Liver (tissue), 3 donors: ENCODE measurements around the gene AMPD3.

Experiments used
- ATF3 ChIP-seq: IDR thresholded peaks from 2 replicates; pipeline ENCODE4 v1.6.1; 2016; ENCODE audit warnings: antibody characterized with exemption
- CTCF ChIP-seq: fragments of 150-350 bp; IDR thresholded peaks from 2 replicates; pipeline ENCODE4 v1.5.1; 2017; ENCODE audit warnings: improper control_type of control experiment, low read depth, low read length; ENCODE audit not compliant: missing input control
- EGR1 ChIP-seq, 2 donors: IDR thresholded peaks; 2 replicates each; pipeline ENCODE4 v1.6.1; 2016 to 2018; ENCODE audit warnings: antibody characterized with exemption in 2 of 2, low read depth in 2 of 2
- FOXA1 ChIP-seq: IDR thresholded peaks from 2 replicates; pipeline ENCODE4 v1.6.1; 2016; ENCODE audit warnings: antibody characterized with exemption
- GABPA ChIP-seq, 2 donors: IDR thresholded peaks in 1 of 2; conservative IDR thresholded peaks in 1 of 2; 2 replicates each; pipeline ENCODE4 v1.6.1; 2016; ENCODE audit warnings: antibody characterized with exemption in 2 of 2, mild to moderate bottlenecking in 1 of 2, moderate library complexity in 1 of 2
- HNF4A ChIP-seq, 2 donors: conservative IDR thresholded peaks; 2 replicates each; pipeline ENCODE4 v1.6.1; 2016; ENCODE audit warnings: antibody characterized with exemption in 2 of 2, mild to moderate bottlenecking in 2 of 2
- JUND ChIP-seq, 2 donors: IDR thresholded peaks; 2 replicates each; pipeline ENCODE4 v1.6.1; 2016; ENCODE audit warnings: antibody characterized with exemption in 2 of 2
- RAD21 ChIP-seq, 2 donors: IDR thresholded peaks; 2 replicates each; pipeline ENCODE4 v1.6.1; 2016; ENCODE audit warnings: antibody characterized with exemption in 2 of 2, mild to moderate bottlenecking in 2 of 2
- REST ChIP-seq: IDR thresholded peaks from 2 replicates; pipeline ENCODE4 v1.6.1; 2016; ENCODE audit warnings: antibody characterized with exemption, mild to moderate bottlenecking
- SP1 ChIP-seq: IDR thresholded peaks from 2 replicates; pipeline ENCODE4 v1.6.1; 2018; ENCODE audit warnings: antibody characterized with exemption, mild to moderate bottlenecking
- TAF1 ChIP-seq: conservative IDR thresholded peaks from 2 replicates; pipeline ENCODE4 v1.6.1; 2016; ENCODE audit warnings: antibody characterized with exemption, mild to moderate bottlenecking
- YY1 ChIP-seq: IDR thresholded peaks from 2 replicates; pipeline ENCODE4 v1.6.1; 2016; ENCODE audit warnings: antibody characterized with exemption, mild to moderate bottlenecking
- donor health status: healthy.
- donor health status: healthy.

GRCh38 chr11:10476342-10476741 lies 21.3 kb downstream of the AMPD3 start:
- TF ChIP-seq TAF1 (no peak), JUND (IDR thresholded peaks at IDR 0.05) (no peak), CTCF (no peak), YY1 (no peak), ATF3 (no peak), SP1 (no peak), HNF4A (conservative IDR thresholded peaks at IDR 0.05) (no peak), RAD21 (IDR thresholded peaks at IDR 0.05) (no peak), GABPA (IDR thresholded peaks at IDR 0.05 in 1 of 2, conservative IDR thresholded peaks at IDR 0.05 in 1 of 2) (no peak), FOXA1 (no peak), EGR1 (IDR thresholded peaks at IDR 0.05; ENCODE audit: low read depth in 2 of 2) (no peak), REST (no peak)
